ENCODE results near the gene EREG. TPM values are rescaled to one million over a fixed set of nuclear protein-coding genes. Genes with fewer than 3 reads are reported as not detected.

EREG gene
- total and polyA plus RNA-seq, 9 of the 15 experiments (the other 6 are each of a cell fraction or from before 2014, with no cell fraction given), result 0.97 to 7.3 (median 2.5) TPM

- intact Hi-C loops (cut with micrococcal nuclease), result no loop called here
These were observed 70.4 kb downstream of the EREG start for GRCh38 chr4:74435296-74435695.

More at GRCh38 chr4:74435296-74435695, 70.4 kb downstream of the EREG start:
- TF ChIP-seq TCF3 (CRISPR knock-in tag; IDR thresholded peaks at IDR 0.05) (no peak), ZNF780A (CRISPR knock-in tag; IDR thresholded peaks at IDR 0.05) (no peak), ZNF77 (CRISPR knock-in tag; IDR thresholded peaks at IDR 0.05) (no peak), ARID3B (CRISPR knock-in tag; IDR thresholded peaks at IDR 0.05; ENCODE audit: borderline replicate concordance) (no peak), RBM22 (IDR thresholded peaks at IDR 0.05; ENCODE audit: low read depth, low read length, poor library complexity, severe bottlenecking) (no peak), PML (IDR thresholded peaks at IDR 0.05; ENCODE audit: low read length) (no peak), ESRRB (CRISPR knock-in tag; IDR thresholded peaks at IDR 0.05; ENCODE audit: borderline replicate concordance) (no peak), MYBL2 (IDR thresholded peaks at IDR 0.05; ENCODE audit: low read depth) (no peak), MYBL2 (CRISPR knock-in tag; IDR thresholded peaks at IDR 0.05; ENCODE audit: borderline replicate concordance) (no peak), RCOR1 (IDR thresholded peaks at IDR 0.05; ENCODE audit: borderline replicate concordance in 1 of 2, low read depth in 2 of 2, low read length in 2 of 2) (no peak)
- no peak for DNase-seq (ENCODE audit: extremely low read depth in 1 of 4, low spot score in 3 of 4)
- Histone ChIP-seq H3K27ac (ENCODE audit: extremely low read depth, low read depth, low read length) (no peak overlapping the region), H3K4me3 (no peak overlapping the region), H3K4me1 (replicated peaks in 1 of 2; ENCODE audit: control insufficient read depth in 2 of 2, insufficient read depth in 2 of 2, low read length in 2 of 2) (peaks cover 0 to 14% of the 10 kb centered on the region in 2 experiments; a peak in 2 of 5 replicates), H2AFZ (ENCODE audit: low read depth, low read length) (no peak overlapping the region), H3K9ac (ENCODE audit: insufficient read depth in 1 of 2, low read depth in 2 of 2, low read length in 2 of 2) (no peak overlapping the region), H3K79me2 (ENCODE audit: control insufficient read depth, insufficient read depth, low read length) (no peaks in the 10 kb centered on the region), H3K27me3 (ENCODE audit: control insufficient read depth in 2 of 2, insufficient read depth in 2 of 2, low read length in 2 of 2) (no peaks in the 10 kb centered on the region), H3K9me1 (ENCODE audit: control insufficient read depth, insufficient read depth, low read length) (no peaks in the 10 kb centered on the region), H3K36me3 (ENCODE audit: control insufficient read depth, insufficient read depth, low read length) (no peaks in the 10 kb centered on the region), H3K9me3 (replicated peaks; ENCODE audit: control insufficient read depth, insufficient read depth, low read depth, low read length) (no peaks in the 10 kb centered on the region), H3K4me2 (ENCODE audit: insufficient read depth, low read length) (no peak overlapping the region), H4K20me1 (replicated peaks; ENCODE audit: control insufficient read depth, insufficient read depth, low read length) (no peaks in the 10 kb centered on the region)
- ChIA-PET POLR2A (interaction anchor here (0.8 kb wide), 1 partner anchor 37 kb away, joined by 3 read pairs; no protein-coding TSS in a partner anchor), CTCF (ENCODE audit: low intra/inter-chr PET ratio) (no interaction called here)
- no peak for ATAC-seq
- in situ Hi-C loops (cut with MboI), result no loop called here
- 35% methylated on average over 1 of the region's 1 CpG for WGBS (ENCODE audit: insufficient coverage, low coverage, missing lambda C conversion rate)
- BruUV-seq (replicated peaks), result no TSS peak
- no peak for FAIRE-seq

All from K562 (cell line).